HUES48 (cell line): ENCODE data around the gene NELFB.

ENCODE experiments used
- H3K27ac ChIP-seq: one replicate; pipeline ENCODE4 v1.7.0; 2013; ENCODE audit warnings: low read depth, low read length, inconsistent platforms
- H3K27me3 ChIP-seq: 2 replicates; pipeline ENCODE4 v1.6.1; 2013; ENCODE audit warnings: mild to moderate bottlenecking, low read length; ENCODE audit not compliant: control insufficient read depth, insufficient read depth
- H3K36me3 ChIP-seq: 2 replicates; pipeline ENCODE4 v1.6.1; 2013; ENCODE audit warnings: low read length; ENCODE audit not compliant: control insufficient read depth, insufficient read depth
- H3K4me1 ChIP-seq: 2 replicates; pipeline ENCODE4 v1.6.1; 2013; ENCODE audit warnings: mild to moderate bottlenecking, low read length; ENCODE audit not compliant: control insufficient read depth, insufficient read depth
- H3K4me3 ChIP-seq: 2 replicates; pipeline ENCODE4 v1.5.1; 2013; ENCODE audit warnings: mild to moderate bottlenecking, low read depth, low read length
- H3K9ac ChIP-seq: 2 replicates; pipeline ENCODE4 v1.6.1; 2013; ENCODE audit warnings: mild to moderate bottlenecking, low read depth, low read length, moderate library complexity
- H3K9me3 ChIP-seq: 2 replicates; pipeline ENCODE4 v1.6.1; 2013; ENCODE audit warnings: low read length; ENCODE audit not compliant: control insufficient read depth, insufficient read depth

Gene NELFB

DNA sequence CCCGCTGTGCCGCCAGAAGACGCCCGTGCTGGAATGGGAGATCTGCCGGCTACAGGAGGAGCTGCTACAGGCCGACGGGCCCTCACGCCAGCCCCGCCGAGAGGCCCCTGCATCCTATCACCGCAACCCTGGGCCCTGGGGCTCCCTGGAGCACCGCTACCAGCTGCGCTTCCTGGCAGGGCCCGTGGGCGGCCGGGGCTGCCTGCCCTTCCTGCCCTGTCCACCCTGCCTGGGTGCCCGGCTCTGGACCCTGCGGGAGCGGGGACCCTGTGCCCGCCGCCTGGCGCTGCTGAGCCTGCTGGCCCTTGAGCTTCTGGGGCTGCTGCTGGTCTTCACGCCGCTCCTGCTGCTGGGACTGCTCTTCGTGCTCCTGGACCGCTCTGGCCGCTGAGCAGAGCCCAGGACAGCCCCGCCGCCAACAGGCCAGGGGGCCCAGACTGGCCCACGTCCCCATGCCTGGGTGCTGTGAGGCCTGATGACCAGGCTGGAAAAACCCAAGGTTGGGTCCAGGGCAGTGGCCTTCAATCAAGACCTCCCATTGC is 36.8 kb upstream of the NELFB start:
- Histone ChIP-seq H3K27ac (peak overlapping the region; percentile 35), H3K27me3 (peaks cover 5% of the 10 kb centered on the region), H3K9me3 (no peaks in the 10 kb centered on the region), H3K4me3 (no peak overlapping the region), H3K4me1 (no peaks in the 10 kb centered on the region), H3K9ac (no peak overlapping the region), H3K36me3 (peaks cover 32% of the 10 kb centered on the region)

- Histone ChIP-seq H3K36me3 (peaks cover 26% of the 10 kb centered on the region), H3K9me3 (no peaks in the 10 kb centered on the region), H3K4me3 (no peak overlapping the region), H3K9ac (no peak overlapping the region), H3K27me3 (peaks cover 5% of the 10 kb centered on the region), H3K4me1 (no peaks in the 10 kb centered on the region), H3K27ac (peak overlapping the region; percentile 35)
Observed at GRCh38 chr9:137218754-137219271, 36.3 kb upstream of the NELFB start.

DNA sequence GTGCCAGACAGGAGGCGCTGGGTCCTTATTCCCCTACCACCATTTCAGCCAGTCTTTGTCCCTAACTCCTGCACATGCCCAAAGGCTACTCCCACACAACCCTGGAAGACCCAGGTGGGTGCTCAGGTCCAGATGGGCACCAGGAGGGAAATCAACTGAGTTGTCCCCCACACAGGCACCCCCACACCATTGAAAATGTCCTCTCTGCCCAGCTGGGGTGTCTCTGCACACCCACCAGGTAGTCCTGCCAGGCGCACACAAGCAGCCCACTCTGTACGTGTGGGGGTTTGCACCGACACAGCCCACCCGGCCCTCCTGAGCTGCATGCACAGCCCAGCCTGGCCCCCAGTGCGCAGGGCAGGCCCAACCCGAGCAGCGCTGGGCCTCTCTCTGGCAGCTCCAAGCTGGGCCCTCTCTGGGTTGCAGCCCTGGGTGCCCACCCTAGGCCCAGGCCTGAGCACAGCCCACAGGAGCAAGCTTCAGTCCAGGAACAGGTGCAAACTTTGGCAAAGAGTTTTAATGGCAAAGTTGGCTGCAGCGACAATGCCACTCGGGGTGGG is 35.3 kb upstream of the NELFB start:
- Histone ChIP-seq H3K4me3 (no peak overlapping the region), H3K9me3 (no peaks in the 10 kb centered on the region), H3K27me3 (peaks cover 5% of the 10 kb centered on the region), H3K4me1 (peaks cover 3% of the 10 kb centered on the region; the same call in 1 of the 2 replicates), H3K36me3 (peaks cover 18% of the 10 kb centered on the region), H3K9ac (no peak overlapping the region), H3K27ac (no peak overlapping the region)

DNA sequence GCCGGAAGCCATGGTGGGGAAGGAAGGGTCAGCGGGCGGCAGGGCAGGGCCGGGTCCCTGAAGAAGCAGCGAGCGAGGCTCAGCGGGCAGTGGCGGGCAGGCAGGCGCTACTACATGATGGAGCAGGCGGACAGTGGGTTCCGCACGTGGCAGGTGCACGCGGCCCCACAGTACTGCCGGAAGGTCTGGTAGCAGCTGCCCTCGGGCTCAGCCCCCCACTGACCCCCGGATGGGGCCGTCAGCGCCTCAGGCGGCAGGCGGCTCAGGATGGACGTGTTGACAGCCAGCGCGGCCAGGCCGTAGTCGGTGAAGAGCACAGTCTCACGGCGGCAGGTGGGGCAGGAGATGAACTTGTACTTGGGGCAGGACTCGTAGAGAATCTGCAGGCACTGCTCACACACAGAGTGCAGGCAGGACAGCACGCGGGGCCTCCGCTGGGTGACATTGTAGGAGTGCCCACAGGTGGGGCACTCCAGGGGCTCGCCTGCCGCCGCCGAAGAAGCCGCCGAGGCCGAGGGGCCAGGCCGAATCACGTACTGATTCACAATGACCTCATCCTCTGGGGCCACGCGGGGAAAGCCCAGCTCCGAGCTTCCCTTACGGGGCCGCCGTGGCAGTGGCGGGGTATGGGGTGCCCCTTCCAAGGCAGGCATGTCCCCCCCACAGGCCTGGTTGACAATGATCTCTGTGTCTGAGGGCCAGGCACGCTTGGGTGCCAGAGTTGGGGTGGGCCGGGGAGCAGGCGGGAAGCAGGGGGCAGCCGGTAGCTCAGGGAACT is 34.6 kb upstream of the NELFB start:
- no peaks in the 10 kb centered on the region for H3K9me3 ChIP-seq
- H3K4me3 ChIP-seq: no peak overlapping the region
- peaks cover 5% of the 10 kb centered on the region for H3K27me3 ChIP-seq
- peaks cover 12% of the 10 kb centered on the region for H3K36me3 ChIP-seq
- no peak overlapping the region for H3K27ac ChIP-seq
- H3K9ac ChIP-seq: no peak overlapping the region
- H3K4me1 ChIP-seq: peaks cover 3% of the 10 kb centered on the region; the same call in 1 of the 2 replicates

DNA sequence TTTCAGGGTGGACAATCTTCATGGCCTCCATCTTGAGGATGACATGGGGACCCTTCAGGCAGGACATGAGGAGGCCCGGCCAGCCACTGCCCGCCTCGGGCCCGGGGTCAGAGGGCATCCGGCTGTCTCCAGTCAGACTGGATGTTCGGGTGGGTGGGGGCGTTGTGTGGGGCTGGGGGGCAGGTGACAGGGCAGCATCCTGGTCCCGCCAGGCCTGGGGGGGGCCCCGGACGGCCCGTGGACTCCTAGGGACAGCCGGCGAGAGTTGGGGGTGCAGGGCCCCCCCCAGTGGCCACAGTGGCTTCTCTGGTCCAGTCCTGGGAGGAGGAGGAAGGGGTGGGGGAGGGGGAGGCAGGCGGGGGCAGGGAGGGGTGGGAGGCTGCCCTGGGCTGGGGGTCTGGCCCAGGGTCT is 34.0 kb upstream of the NELFB start:
- Histone ChIP-seq H3K9ac (no peak overlapping the region), H3K36me3 (peaks cover 6% of the 10 kb centered on the region), H3K4me1 (peaks cover 3% of the 10 kb centered on the region; the same call in 1 of the 2 replicates), H3K9me3 (no peaks in the 10 kb centered on the region), H3K4me3 (no peak overlapping the region; the same call in 1 of the 2 replicates), H3K27me3 (peaks cover 5% of the 10 kb centered on the region), H3K27ac (no peak overlapping the region)

DNA sequence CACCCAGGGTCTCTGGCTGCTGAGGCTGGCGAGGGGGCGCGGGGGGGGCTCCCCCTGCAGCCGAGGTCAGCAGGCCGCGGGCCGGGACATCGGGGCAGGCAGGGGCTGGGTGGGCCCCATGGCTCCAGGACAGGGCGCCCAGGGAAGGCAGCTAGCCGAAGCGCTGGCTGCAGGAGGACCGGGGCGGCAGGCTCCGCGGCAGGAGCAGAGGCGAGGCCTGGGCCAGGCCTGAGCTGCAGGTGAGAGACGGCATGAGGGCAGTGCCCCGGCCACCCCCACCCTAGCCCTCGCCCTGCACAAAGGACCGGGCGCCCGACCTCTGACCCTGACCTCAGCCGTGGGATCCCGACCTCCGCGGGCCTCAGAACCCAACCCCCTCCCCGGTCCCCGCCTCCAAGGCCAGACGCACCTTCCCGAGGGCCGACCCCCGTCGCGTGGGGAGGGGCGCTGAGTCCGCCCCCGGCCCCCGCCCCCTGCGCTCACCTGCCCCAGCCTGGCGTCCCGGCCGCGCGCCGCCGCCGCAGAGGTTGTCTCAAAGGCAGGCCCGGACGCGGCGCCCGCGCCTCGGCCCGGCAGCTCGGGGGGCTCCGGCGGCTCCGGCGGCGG is 33.5 kb upstream of the NELFB start:
- peaks cover 5% of the 10 kb centered on the region for H3K27me3 ChIP-seq
- H3K27ac ChIP-seq: no peak overlapping the region
- peaks cover 1% of the 10 kb centered on the region; the same call in 1 of the 2 replicates for H3K36me3 ChIP-seq
- H3K4me1 ChIP-seq: peaks cover 3% of the 10 kb centered on the region; the same call in 1 of the 2 replicates
- H3K9ac ChIP-seq: no peak overlapping the region; the same call in 1 of the 2 replicates
- H3K4me3 ChIP-seq: peak overlapping the region; percentile 55
- no peaks in the 10 kb centered on the region for H3K9me3 ChIP-seq

DNA sequence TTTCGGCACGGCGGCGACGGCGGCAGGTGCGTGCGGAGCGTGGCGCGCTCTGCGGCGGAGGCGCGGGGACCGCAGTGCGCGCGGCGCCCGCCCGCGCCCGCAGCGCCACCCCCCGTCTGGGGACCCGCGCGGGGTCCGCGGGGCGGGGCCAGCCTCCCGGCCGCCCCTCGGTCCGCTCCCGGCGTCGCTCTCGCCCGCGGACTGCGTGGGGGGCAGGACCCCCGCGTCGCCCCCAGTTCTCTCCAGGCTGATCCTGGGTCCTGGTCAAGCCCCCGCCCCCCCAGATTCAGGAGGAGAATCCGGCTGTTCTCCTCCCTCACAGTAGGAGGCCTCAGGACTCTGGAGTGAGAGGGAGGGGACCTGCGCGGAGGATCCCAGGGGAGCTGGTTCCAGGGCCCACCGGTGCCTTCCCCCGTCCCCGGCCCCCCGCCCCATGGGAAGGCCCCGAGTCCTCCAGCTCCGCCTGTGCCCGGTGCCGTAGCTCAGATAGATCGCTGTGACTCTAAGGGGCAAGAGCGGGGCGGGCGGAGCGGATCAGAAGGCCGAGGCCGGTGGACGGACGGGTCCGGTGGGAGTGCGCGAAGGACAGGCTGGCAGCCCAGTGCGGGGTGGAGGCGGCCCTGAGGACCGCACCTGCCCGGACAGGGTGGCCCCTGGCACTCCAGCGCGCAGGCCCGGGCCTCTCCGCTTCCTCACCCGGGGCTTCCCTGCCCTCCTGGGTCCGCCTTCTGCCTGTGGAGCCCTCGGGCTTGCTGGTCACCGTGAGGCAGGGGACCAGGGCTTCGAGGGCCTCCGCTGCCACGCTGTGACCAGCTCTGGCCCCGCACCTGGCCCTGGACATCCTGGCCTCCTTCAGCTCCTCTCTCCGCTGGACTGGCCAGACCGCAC is 32.7 kb upstream of the NELFB start, which contains the start of gene RNF208:
TSS of gene RNF208 (minus strand) at position 51 of the 888 bp plus-strand sequence. CDS start 1,028 bp downstream, outside the sequence.
- H3K9me3 ChIP-seq: no peaks in the 10 kb centered on the region
- peaks cover 5% of the 10 kb centered on the region for H3K27me3 ChIP-seq
- peak within 1 kb of the TSS; percentile 94 for H3K4me3 ChIP-seq
- peaks cover 3% of the 10 kb centered on the region; the same call in 1 of the 2 replicates for H3K4me1 ChIP-seq
- no peak within 1 kb of the TSS for H3K27ac ChIP-seq
- no peak within 1 kb of the TSS; the same call in 1 of the 2 replicates for H3K9ac ChIP-seq
- H3K36me3 ChIP-seq: no peaks in the 10 kb centered on the region; the same call in 1 of the 2 replicates

GRCh38 chr9:137223078-137223970 is 31.8 kb upstream of the NELFB start:
- no peaks in the 10 kb centered on the region for H3K9me3 ChIP-seq
- peaks cover 3% of the 10 kb centered on the region; the same call in 1 of the 2 replicates for H3K4me1 ChIP-seq
- peak overlapping the region; percentile 70 for H3K9ac ChIP-seq
- peaks cover 5% of the 10 kb centered on the region for H3K27me3 ChIP-seq
- H3K36me3 ChIP-seq: no peaks in the 10 kb centered on the region; the same call in 1 of the 2 replicates
- H3K27ac ChIP-seq: peak overlapping the region; percentile 83
- peak overlapping the region; percentile 94 for H3K4me3 ChIP-seq

DNA sequence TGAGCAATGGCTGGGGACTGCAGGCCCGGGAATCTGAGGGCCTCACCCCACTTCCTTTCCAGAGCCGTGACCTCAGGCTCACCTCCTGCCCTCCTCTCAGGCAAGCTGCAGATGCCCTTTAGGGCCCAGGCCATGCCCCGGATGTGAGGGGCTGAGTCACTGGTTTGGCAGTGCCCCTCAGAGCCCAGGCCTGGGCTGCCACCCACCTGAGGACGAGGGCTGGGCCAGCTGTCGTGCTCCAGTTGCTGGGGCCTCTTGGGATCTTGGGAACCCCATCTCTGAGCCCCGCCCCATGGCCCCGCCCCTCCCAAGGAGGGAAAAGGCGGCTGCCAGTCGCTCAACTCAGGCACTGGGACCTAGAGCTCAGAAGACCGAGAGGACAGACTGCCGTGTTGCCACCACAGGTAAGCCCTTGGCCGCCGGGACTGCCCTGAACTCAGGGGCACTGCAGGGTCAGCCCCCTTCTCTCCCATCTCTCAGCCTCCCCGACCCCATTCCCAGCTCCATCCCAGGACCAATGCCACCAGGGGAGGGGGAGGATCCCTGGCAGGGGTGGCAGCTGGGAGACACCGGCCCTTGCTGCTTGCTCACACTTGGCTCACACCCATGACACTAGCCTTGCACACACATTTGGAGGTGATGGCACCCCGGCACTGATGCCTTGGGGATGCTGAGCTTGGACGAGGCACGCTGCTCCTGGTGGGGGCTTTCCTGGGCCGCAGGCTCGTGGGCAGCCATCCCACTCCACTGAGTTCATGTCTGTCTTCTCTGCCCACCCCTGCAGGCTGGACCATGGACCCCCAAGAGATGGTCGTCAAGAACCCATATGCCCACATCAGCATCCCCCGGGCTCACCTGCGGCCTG is 30.1 kb upstream of the NELFB start, which contains the start of gene CYSRT1:
TSS of gene CYSRT1 (plus strand) at position 345 of the 865 bp plus-strand sequence. CDS start at position 793, 448 bp downstream.
- H3K4me1 ChIP-seq: peaks cover 3% of the 10 kb centered on the region; the same call in 1 of the 2 replicates
- H3K9ac ChIP-seq: peak within 1 kb of the TSS; percentile 70
- no peaks in the 10 kb centered on the region for H3K36me3 ChIP-seq
- peak within 1 kb of the TSS; percentile 94 for H3K4me3 ChIP-seq
- peaks cover 5% of the 10 kb centered on the region for H3K27me3 ChIP-seq
- H3K27ac ChIP-seq: peak within 1 kb of the TSS; percentile 83
- no peaks in the 10 kb centered on the region for H3K9me3 ChIP-seq
